Activated CD4-positive, alpha-beta T cell treated with anti-CD3 and anti-CD28 coated beads for 24 hours (primary cell): ENCODE results near the gene TREH.
A peak's percentile ranks its signal among the peaks of the same experiment; 100 is the strongest.
"Not testable (repeated sequence)": the region's sequence is repeated elsewhere in the genome, so short reads cannot be mapped to it uniquely, and the experiment has no call there.

ENCODE experiments used
- DNase-seq, 2 donors: peaks; one replicate each; pipeline ENCODE4 v3.0.0-alpha.2; 2020; ENCODE audit warnings: low read depth in 2 of 2

Gene TREH

DNA sequence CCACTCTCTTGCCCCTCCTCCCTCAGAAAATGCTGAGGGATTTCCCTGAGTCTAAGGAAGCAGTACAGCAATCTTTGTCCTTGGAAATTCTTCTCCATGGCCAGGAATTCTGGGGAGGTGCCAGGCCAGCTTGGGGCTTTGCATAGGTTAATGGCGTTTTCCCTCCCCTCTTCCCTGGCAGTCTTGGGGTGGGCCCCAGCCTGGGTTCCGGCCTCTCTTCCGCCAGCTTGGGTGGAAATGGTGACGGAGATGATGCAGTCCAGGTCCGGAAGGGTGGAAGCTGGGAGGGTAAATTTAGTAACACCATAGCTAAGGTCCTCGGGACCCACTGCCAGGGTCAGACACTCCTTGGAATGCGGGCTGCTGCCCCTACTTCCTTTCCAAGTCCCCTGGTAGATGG is 67.1 kb downstream of the TREH start:
- no peak for DNase-seq

DNA sequence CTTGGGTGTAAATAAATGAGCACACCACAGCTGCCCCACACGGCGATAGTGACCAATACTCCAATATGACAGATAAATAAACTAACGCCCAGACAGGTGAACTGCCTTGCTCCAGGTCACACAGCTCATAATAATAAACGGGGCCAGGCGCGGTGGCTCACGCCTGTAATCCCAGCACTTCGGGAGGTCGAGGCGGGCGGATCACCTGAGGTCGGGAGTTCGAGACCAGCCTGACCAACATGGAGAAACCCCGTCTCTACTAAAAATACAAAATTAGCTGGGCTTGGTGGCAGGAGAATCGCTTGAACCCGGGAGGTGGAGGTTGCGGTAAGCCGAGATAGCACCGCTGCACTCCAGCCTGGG is 68.0 kb downstream of the TREH start:
- not testable (repeated sequence) for DNase-seq

DNA sequence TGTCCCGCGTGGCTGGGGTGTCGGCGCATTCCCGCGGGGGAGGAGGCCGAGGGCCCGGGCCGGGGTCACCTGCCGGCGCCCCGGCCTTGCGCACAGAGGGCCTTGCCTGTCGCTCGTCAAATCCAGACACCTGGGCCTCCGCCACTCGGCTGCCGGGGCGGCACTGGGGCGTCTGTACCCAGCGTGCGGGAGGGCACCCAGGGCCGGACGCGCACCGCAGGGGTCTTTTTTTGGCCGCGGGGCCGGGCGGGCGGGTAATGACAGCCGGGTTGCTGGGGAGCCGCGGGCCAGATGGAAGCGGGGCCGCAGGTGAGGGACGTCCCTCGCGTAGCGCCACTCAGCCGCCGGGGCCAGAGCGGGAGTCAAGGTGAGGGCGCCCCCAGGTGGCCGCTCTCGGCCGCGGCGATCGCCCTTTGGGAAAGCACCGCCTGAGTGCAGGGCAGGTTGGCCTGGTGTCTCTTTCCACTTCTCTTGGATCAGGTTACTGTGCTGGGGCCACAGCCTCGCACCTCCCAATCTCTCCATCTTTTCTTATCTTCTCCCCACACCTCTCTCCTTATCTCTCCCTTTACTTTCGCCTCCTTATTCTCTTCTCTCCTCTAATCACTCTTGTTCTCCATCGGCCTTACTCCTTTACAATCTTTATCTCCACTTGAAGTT is 68.5 kb downstream of the TREH start:
- peak; percentile 79 for DNase-seq

DNA sequence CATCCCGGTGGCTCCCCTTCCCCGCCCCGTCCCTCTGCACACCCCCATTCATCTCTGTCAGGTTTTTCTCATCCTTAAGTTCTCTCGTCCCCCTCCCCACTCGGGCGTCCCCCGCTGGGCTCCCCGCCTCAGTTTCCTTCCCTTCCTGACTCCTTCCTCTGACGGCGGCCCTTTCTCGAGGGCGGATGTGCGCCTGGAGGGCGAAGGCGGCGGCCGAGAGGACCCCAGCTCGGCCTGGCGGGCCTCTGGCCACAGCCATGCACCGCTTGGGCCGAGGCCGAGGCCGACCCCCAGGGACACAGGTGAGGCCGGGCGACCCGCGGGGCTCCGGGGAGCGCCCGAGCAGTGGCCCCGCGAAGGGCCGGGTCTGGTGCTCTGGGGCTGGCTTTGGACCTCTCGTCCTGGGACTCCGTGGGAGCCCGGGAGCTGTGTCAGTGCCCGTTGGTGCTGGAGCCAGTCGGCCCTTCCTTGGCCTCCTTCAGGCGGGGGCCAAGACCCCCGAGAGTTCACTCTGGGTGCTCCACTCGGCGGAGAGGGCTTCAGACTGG is 69.2 kb downstream of the TREH start:
- no peak for DNase-seq

DNA sequence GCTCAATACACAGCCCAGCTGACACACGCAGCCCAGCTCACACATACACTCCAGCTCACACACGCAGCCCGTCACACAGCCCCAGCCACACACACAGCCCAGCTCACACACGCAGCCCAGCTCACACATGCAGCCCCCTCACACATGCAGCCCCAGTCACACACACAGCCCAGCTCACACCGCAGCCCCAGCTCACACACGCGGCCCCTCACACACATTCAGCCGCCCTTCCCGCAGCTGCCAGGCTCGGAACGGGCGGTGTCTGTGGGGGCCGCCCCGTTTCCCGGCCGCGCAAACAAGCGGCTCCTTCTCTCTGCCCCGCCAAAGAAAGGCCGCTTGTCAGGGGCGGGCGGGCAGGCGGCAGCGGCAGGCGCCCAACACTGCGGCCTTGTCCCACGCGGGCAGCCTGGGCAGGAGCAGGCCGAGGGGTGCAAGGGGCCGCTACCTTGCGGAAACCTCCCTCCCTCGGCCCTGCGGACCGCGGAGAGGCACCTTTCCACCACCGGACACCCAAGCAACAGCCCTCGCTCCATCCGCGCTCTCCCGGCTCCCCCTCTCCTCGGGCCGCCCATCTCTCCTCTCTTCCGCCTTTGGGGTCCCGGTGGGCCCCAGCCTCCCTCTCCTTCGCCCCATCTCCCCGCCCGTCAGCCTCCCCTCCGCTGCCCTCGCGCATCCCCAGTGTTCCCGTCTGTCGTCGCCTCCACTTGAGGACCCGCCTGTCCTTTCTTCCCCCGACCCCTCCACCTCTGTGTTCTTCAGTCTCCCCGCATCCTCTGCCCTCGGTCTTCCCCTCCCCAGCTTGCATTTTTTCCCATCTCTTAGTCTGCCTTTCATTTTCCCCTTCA is 69.8 kb downstream of the TREH start:
- no peak for DNase-seq

DNA sequence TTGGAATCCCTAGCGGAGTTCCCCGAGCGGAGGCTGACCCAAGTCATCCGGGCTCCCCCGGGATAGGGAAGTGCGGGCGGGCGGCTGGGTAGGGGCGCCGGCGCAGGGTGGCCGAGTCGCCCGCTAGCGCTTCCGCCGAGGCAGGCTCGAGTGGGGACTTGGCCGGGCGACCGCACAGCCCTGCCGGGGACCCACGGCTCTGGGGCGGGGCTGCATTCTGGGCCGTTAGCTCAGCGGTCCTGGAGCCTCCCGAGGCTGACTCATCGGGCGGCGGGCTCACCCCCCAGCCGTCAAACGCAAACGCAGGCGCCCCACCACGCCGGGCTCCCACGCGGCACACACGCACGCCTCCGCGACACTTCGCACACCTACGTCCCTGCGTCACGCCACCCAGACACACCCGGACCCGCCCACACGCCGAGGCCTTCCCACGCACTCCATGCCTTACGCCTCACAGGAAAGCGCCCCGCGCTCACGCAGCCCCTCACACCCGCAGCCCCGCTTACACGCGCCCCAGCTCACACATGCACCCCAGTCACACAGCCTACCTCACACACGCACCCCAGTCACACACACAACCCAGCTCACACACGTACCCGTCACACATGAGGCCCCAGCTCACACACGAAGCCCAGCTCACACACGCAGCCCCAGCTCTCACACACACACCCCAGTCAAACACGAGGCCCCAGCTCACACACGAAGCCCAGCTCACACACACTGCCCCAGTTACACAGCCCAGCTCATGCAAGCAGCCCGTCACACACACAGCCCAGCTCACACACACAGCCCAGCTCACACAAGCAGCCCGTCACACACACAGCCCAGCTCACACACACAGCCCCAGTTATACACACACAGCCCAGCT is 70.9 kb downstream of the TREH start:
- DNase-seq, result peak; percentile 37 to 45

DNA sequence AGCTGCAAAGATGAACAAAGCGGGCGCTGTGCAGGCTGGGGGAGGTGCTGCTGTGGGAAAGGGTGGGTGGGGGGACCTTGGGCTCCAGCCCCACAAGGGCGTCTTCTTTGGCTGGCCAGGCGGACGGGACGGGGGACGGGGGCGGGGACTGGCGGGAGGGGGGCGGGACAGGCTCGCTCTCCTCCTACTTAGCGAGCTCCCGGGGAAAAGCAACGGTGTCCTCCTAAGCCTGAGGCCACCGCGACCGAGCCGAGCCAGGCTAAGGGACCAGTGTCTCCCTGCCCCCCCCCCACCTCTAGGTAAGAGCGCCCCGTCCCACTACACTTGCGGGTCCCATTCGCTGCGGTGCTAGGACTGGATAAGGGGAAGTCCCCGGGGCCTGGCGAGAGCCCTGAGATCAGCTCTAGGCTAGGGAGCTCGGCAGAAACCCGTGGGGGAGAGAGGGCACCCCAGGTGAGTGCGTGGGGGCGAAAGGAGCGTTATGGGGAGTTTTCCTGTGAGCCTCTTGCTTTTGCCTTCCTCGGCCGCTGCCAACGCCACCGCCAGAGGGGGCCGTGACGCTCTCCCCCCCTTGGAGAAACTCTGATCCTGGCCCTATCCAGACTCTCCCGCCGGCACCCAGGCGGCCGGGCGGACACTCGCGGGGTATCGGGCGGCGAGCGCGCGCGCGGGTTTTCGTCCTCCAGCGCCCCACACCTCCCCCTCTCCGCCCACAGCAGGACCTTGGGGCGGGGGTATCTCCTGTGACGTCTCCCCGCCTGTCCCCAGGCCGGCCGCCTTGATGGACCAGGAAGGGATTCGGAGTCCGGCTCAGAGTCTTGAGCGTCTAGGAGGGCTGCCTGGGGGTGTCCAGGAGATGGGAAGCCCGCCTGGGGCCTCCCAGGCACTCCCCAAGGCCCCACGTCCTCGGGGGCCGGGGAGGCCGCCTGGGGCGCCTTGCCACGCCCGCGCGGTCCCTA is 71.8 kb downstream of the TREH start, which contains the start of gene PHLDB1:
Gene PHLDB1 (plus strand): TSS at position 215 of the 959 bp plus-strand sequence. CDS start 6,222 bp downstream, outside the sequence.
- DNase-seq, result no peak
